Sigmoid colon (tissue), 7 donors: ENCODE results near the gene NUFIP1. TPM values are rescaled to one million over a fixed set of nuclear protein-coding genes. Genes with fewer than 3 reads are reported as not detected.
"Not testable (repeated sequence)": the region's sequence is repeated elsewhere in the genome, so short reads cannot be mapped to it uniquely, and the experiment has no call there.

ENCODE experiments used
- DNase-seq: peaks from one replicate; pipeline ENCODE4 v3.0.0-alpha.2; 2019
- H3K27ac ChIP-seq, 4 donors: fragments of 200-600 bp; sonication (generic); one replicate each; pipeline ENCODE4 v1.5.1; 2016 to 2019; ENCODE audit warnings: mild to moderate bottlenecking in 1 of 4
- H3K27me3 ChIP-seq, 3 donors: fragments of 200-600 bp; sonication (generic); one replicate each; pipeline ENCODE4 v1.5.1; 2019; ENCODE audit warnings: mild to moderate bottlenecking in 1 of 3
- H3K36me3 ChIP-seq, 4 donors: fragments of 200-600 bp; sonication (generic); one replicate each; pipeline ENCODE4 v1.5.1; 2016 to 2019
- H3K4me1 ChIP-seq, 4 donors: fragments of 200-600 bp; sonication (generic); one replicate each; pipeline ENCODE4 v1.5.1; 2017 to 2019
- H3K4me3 ChIP-seq, 4 donors: fragments of 200-600 bp; sonication (generic); one replicate each; pipeline ENCODE4 v1.5.1; 2017 to 2019; ENCODE audit warnings: mild to moderate bottlenecking in 2 of 4, moderate library complexity in 1 of 4
- H3K9me3 ChIP-seq, 4 donors: fragments of 200-600 bp in 3 of 4; sonication (generic) in 3 of 4; one replicate each; pipeline versions ENCODE4 v1.5.1 to v1.6.1; 2013 to 2019
- CTCF ChIP-seq, 4 experiments: fragments of 450-650 bp in 3 of 4; fragments of 200-600 bp in 1 of 4; IDR thresholded peaks; one replicate each; pipeline ENCODE4 v1.5.1; 2016 to 2019; ENCODE audit warnings: antibody characterized with exemption in 4 of 4, mild to moderate bottlenecking in 3 of 4, moderate library complexity in 2 of 4
- EP300 ChIP-seq, 4 donors: sonication (generic); formaldehyde crosslinking; IDR thresholded peaks; one replicate each; pipeline ENCODE4 v1.6.1; 2017; ENCODE audit warnings: antibody characterized with exemption in 4 of 4
- POLR2A ChIP-seq, 2 donors: fragments of 450-650 bp; IDR thresholded peaks; one replicate each; pipeline ENCODE4 v1.6.1; 2016; ENCODE audit warnings: antibody characterized with exemption in 2 of 2, mild to moderate bottlenecking in 2 of 2, moderate library complexity in 2 of 2
- POLR2AphosphoS5 ChIP-seq, 4 donors: sonication (generic); formaldehyde crosslinking; IDR thresholded peaks; one replicate each; pipeline ENCODE4 v1.6.1; 2017; ENCODE audit warnings: antibody characterized with exemption in 4 of 4
- WGBS, 2 donors: extraction: QIAGEN DNeasy Blood & Tissue Kit; methylation state at CpG; one replicate each; pipeline ENCODE4 v1.1.7; 2013; 5-methylcytosine and 5-hydroxymethylcytosine counted together
- intact Hi-C: fragments of 100-400 bp; cut with DNase I; formaldehyde crosslinking; loops from one replicate; pipeline ENCODE4 v1.15.1; 2023
- polyA plus RNA-seq, 3 donors: library from polyadenylated mRNA; stranded (reverse); fragments of 200-250 nt; gene quantifications; one replicate each; pipeline ENCODE4 v1.2.3, GENCODE V29; 2013
- total RNA-seq, 4 donors: library from RNA; depleted of rRNA; stranded (reverse); fragments of >200 nt; gene quantifications; one replicate each; pipeline ENCODE4 v1.1.0, GENCODE V29; 2016
- donor health status: healthy with polysubstance abuse.
- donor health status: Bipolar disorder and iron deficiency.
- donor health status: healthy.

Gene NUFIP1
- total and polyA plus RNA-seq, 7 donors: 1.6 to 3.5 (median 2.7) TPM

DNA sequence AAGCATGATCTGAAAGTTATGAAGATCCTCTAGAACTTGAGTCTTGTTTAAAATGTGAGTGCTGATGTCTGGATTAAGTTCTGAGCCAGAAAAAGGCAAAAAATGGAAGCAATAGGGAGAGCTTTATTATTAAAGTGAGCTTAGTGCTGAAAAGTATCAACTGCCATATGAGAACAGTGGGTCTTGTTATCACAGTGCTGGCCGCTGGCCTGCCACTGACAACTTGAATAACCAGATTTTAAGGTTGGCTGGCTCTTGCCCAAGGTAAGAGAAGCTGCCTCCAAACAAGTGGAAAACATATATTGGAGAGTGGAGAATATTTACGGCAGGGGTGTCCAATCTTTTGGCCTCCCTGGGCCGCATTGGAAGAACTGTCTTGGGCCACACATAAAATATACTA is 33.9 kb downstream of the NUFIP1 start:
- H3K9me3 ChIP-seq: no peaks in the 10 kb centered on the region
- no peak for TF ChIP-seq POLR2AphosphoS5 (IDR thresholded peaks at IDR 0.05)
- no peak for TF ChIP-seq POLR2A (IDR thresholded peaks at IDR 0.05)
- no peak for TF ChIP-seq CTCF (IDR thresholded peaks at IDR 0.05)
- no peak for TF ChIP-seq EP300 (IDR thresholded peaks at IDR 0.05)
- no peak overlapping the region for H3K4me3 ChIP-seq
- H3K4me1 ChIP-seq: no peaks in the 10 kb centered on the region
- no peak overlapping the region for H3K27ac ChIP-seq
- no peak for DNase-seq
- H3K36me3 ChIP-seq: peaks cover 0 to 22% (median 0%) of the 10 kb centered on the region in 4 donors
- 51 to 80% methylated on average over 3 of the region's 3 CpGs for WGBS, 2 donors
- no peaks in the 10 kb centered on the region for H3K27me3 ChIP-seq
- intact Hi-C loops: no loop called here

DNA sequence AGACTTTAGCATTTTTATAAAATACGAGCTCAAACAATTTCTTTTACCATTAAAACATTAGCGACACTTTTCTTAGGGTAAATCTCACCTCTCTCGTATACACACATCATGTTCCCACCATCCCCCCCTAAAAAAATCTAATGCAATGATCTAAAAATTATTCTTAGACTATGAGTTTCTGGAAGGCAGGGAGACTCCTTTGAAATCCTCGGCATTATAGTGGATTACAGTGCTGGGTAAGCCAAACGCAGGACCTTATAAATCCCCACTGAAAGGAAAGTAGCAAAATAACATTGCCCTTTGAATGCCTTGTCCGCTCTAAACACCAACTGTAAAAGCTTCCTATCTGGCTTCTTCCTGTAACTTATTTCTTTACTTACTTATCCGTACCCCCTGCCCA is 35.0 kb downstream of the NUFIP1 start:
- H3K4me1 ChIP-seq: no peaks in the 10 kb centered on the region
- 95 to 96% methylated on average over 7 of the region's 7 CpGs for WGBS, 2 donors
- no peak for DNase-seq
- TF ChIP-seq EP300 (IDR thresholded peaks at IDR 0.05): no peak
- no peak for TF ChIP-seq POLR2A (IDR thresholded peaks at IDR 0.05)
- no peak for TF ChIP-seq CTCF (IDR thresholded peaks at IDR 0.05)
- no peak for TF ChIP-seq POLR2AphosphoS5 (IDR thresholded peaks at IDR 0.05)
- no peak overlapping the region for H3K4me3 ChIP-seq
- intact Hi-C loops: no loop called here
- H3K27me3 ChIP-seq: no peaks in the 10 kb centered on the region
- no peak overlapping the region for H3K27ac ChIP-seq
- H3K36me3 ChIP-seq: peaks cover 0 to 16% (median 0%) of the 10 kb centered on the region in 4 donors
- H3K9me3 ChIP-seq: no peaks in the 10 kb centered on the region

- H3K27me3 ChIP-seq: no peaks in the 10 kb centered on the region
- no peak overlapping the region for H3K4me3 ChIP-seq
- no peak overlapping the region for H3K27ac ChIP-seq
- no peak for DNase-seq
- intact Hi-C loops: no loop called here
- WGBS, 2 donors: 88 to 91% methylated on average over 2 of the region's 2 CpGs
- no peaks in the 10 kb centered on the region for H3K4me1 ChIP-seq
- no peaks in the 10 kb centered on the region for H3K9me3 ChIP-seq
- no peak for TF ChIP-seq EP300 (IDR thresholded peaks at IDR 0.05)
- no peak for TF ChIP-seq POLR2A (IDR thresholded peaks at IDR 0.05)
- no peak for TF ChIP-seq POLR2AphosphoS5 (IDR thresholded peaks at IDR 0.05)
- no peak for TF ChIP-seq CTCF (IDR thresholded peaks at IDR 0.05)
- H3K36me3 ChIP-seq: peaks cover 0 to 8% (median 0%) of the 10 kb centered on the region in 4 donors
Measured at GRCh38 chr13:44952671-44953070, 36.6 kb downstream of the NUFIP1 start.

DNA sequence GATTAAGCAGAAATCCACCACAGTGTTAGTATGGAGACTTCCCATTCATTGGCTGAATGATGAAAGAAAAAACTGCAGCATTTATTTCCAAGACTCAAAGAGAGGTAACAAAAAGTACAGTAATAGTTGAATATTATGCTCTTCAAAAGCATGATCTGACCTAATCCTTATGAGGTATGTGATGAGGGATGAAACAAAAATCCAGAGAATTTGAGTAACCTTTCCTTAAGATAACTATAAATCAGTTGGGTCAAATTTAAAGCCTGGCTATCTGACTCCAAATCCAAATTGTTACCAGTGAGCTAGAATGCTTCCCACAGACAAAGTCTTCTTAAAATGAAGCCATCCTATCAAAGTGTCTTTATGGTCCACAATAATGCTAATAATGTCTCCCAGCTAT is 38.1 kb downstream of the NUFIP1 start:
- no peak for DNase-seq
- H3K27me3 ChIP-seq: no peaks in the 10 kb centered on the region
- H3K4me1 ChIP-seq: no peaks in the 10 kb centered on the region
- intact Hi-C loops: no loop called here
- H3K27ac ChIP-seq: no peak overlapping the region
- H3K9me3 ChIP-seq: no peaks in the 10 kb centered on the region
- no peak overlapping the region for H3K4me3 ChIP-seq
- TF ChIP-seq CTCF (IDR thresholded peaks at IDR 0.05) (no peak), EP300 (IDR thresholded peaks at IDR 0.05) (no peak), POLR2A (IDR thresholded peaks at IDR 0.05) (no peak), POLR2AphosphoS5 (IDR thresholded peaks at IDR 0.05) (no peak)
- peaks cover 0 to 16% (median 0%) of the 10 kb centered on the region in 4 donors for H3K36me3 ChIP-seq

GRCh38 chr13:44943411-44943810 is 45.9 kb downstream of the NUFIP1 start:
- H3K4me3 ChIP-seq, intact Hi-C loops, H3K4me1 ChIP-seq, DNase-seq, H3K9me3 ChIP-seq, H3K27ac ChIP-seq, H3K27me3 ChIP-seq: not testable (repeated sequence)
- peaks cover 0 to 18% (median 0%) of the 10 kb centered on the region in 4 donors for H3K36me3 ChIP-seq
- 47 to 76% methylated on average over 4 of the region's 4 CpGs for WGBS, 2 donors
